SK-N-MC (cell line): Measurements from ENCODE around the gene PPIA.

ENCODE experiments used
- EZH2 ChIP-seq: fragments of 200-600 bp; sonication (generic); IDR thresholded peaks from one replicate; pipeline ENCODE4 v1.6.1; 2017; ENCODE audit warnings: antibody characterized with exemption
- POLR2AphosphoS5 ChIP-seq: IDR thresholded peaks from 2 replicates; pipeline ENCODE4 v1.6.1; 2012; ENCODE audit warnings: mild to moderate bottlenecking, low read depth, low read length, borderline replicate concordance

- TF ChIP-seq EZH2 (no peak), POLR2AphosphoS5 (no peak)
These were observed 4.9 kb upstream of the PPIA start for GRCh38 chr7:44791278-44792219.
